ENCODE data around the gene MTX1.

MTX1 gene

GRCh38 chr1:155178441-155179111 lies 29.9 kb upstream of the MTX1 start:
- H3K27ac ChIP-seq (replicated peaks) = no peak overlapping the region
- DNase-seq (ENCODE audit: low read depth in 1 of 2, low spot score in 1 of 2) = no peak

GRCh38 chr1:155179112-155180031 lies 29.1 kb upstream of the MTX1 start:
- Histone ChIP-seq H3K4me3 (replicated peaks; ENCODE audit: insufficient read depth, low read length) (no peak overlapping the region), H3K27ac (replicated peaks) (no peak overlapping the region), H3K27me3 (ENCODE audit: insufficient read depth, poor library complexity, severe bottlenecking) (no peaks in the 10 kb centered on the region)
- TF ChIP-seq REST (IDR thresholded peaks at IDR 0.05; ENCODE audit: insufficient replicate concordance, low read depth) (no peak), GABPA (IDR thresholded peaks at IDR 0.05; ENCODE audit: low read depth) (no peak), SPI1 (IDR thresholded peaks at IDR 0.05; ENCODE audit: borderline replicate concordance, low read depth) (peak; percentile 27; the same call in 1 of the 2 replicates), POLR2AphosphoS5 (IDR thresholded peaks at IDR 0.05; ENCODE audit: low read depth) (no peak), CTCF (IDR thresholded peaks at IDR 0.05; ENCODE audit: insufficient read depth, low read length) (no peak)
- DNase-seq (ENCODE audit: low read depth in 1 of 2, low spot score in 1 of 2) = no peak

More at GRCh38 chr1:155178441-155179111, 29.9 kb upstream of the MTX1 start:
- TF ChIP-seq REST (IDR thresholded peaks at IDR 0.05; ENCODE audit: insufficient replicate concordance, low read depth) = no peak
- TF ChIP-seq POLR2AphosphoS5 (IDR thresholded peaks at IDR 0.05; ENCODE audit: low read depth) = no peak
- TF ChIP-seq CTCF (IDR thresholded peaks at IDR 0.05; ENCODE audit: insufficient read depth, low read length) = no peak
- TF ChIP-seq GABPA (IDR thresholded peaks at IDR 0.05; ENCODE audit: low read depth) = no peak
- TF ChIP-seq SPI1 (IDR thresholded peaks at IDR 0.05; ENCODE audit: borderline replicate concordance, low read depth) = no peak
- H3K27me3 ChIP-seq (ENCODE audit: insufficient read depth, poor library complexity, severe bottlenecking) = no peaks in the 10 kb centered on the region
- H3K4me3 ChIP-seq (replicated peaks; ENCODE audit: insufficient read depth, low read length) = peak overlapping the region; percentile 12; the same call in 1 of the 2 replicates

- Histone ChIP-seq H3K27me3 (ENCODE audit: insufficient read depth, poor library complexity, severe bottlenecking) (no peaks in the 10 kb centered on the region), H3K4me3 (replicated peaks; ENCODE audit: insufficient read depth, low read length) (no peak overlapping the region), H3K27ac (replicated peaks) (no peak overlapping the region)
- DNase-seq (ENCODE audit: low read depth in 1 of 2, low spot score in 1 of 2) = no peak
- TF ChIP-seq GABPA (IDR thresholded peaks at IDR 0.05; ENCODE audit: low read depth) (no peak), REST (IDR thresholded peaks at IDR 0.05; ENCODE audit: insufficient replicate concordance, low read depth) (no peak), POLR2AphosphoS5 (IDR thresholded peaks at IDR 0.05; ENCODE audit: low read depth) (no peak), SPI1 (IDR thresholded peaks at IDR 0.05; ENCODE audit: borderline replicate concordance, low read depth) (no peak), CTCF (IDR thresholded peaks at IDR 0.05; ENCODE audit: insufficient read depth, low read length) (no peak)
These were observed 27.0 kb upstream of the MTX1 start for GRCh38 chr1:155181371-155182051.

Data from HL-60 (cell line).